GM13976 (cell line): ENCODE measurements around the gene ANKDD1B.

Experiments used
- DNase-seq: peaks from one replicate; pipeline ENCODE4 v3.0.0; 2012; ENCODE audit warnings: low spot score
- CTCF ChIP-seq: IDR thresholded peaks from 2 replicates; pipeline ENCODE4 v1.5.1; 2012; ENCODE audit warnings: borderline replicate concordance, mild to moderate bottlenecking; ENCODE audit not compliant: insufficient read depth; ENCODE audit errors: extremely low read depth, missing control alignments, control extremely low read depth
- in situ Hi-C: fragments of 300-500 bp; cut with MboI; formaldehyde crosslinking; loops from one replicate; pipeline ENCODE4 v1.12.0; 2022; ENCODE audit warnings: low sequenced_read_pairs, mixed read lengths, inconsistent platforms; ENCODE audit not compliant: unreplicated experiment

Gene ANKDD1B

GRCh38 chr5:75671506-75671905, 60.3 kb downstream of the ANKDD1B start:
- in situ Hi-C loops: no loop called here
- no peak for TF ChIP-seq CTCF
- no peak for DNase-seq

- DNase-seq: no peak
- TF ChIP-seq CTCF: no peak
- in situ Hi-C loops: no loop called here
Observed at GRCh38 chr5:75672616-75673015, 61.4 kb downstream of the ANKDD1B start.

- no peak for DNase-seq
- in situ Hi-C loops: no loop called here
- no peak for TF ChIP-seq CTCF
Observed at GRCh38 chr5:75675783-75676182, 64.5 kb downstream of the ANKDD1B start.

GRCh38 chr5:75677607-75678006, 66.4 kb downstream of the ANKDD1B start:
- no peak for DNase-seq
- in situ Hi-C loops: no loop called here
- no peak for TF ChIP-seq CTCF

- TF ChIP-seq CTCF: no peak
- DNase-seq: no peak
- in situ Hi-C loops: no loop called here
Observed at GRCh38 chr5:75678155-75678554, 66.9 kb downstream of the ANKDD1B start.

- peak; percentile 41 for DNase-seq
- TF ChIP-seq CTCF: peak; percentile 58
Observed at GRCh38 chr5:75681125-75681830, 70.0 kb downstream of the ANKDD1B start.

GRCh38 chr5:75685141-75685540, 73.9 kb downstream of the ANKDD1B start:
- in situ Hi-C loops: loop anchor here (5.0 kb wide), 1 partner anchor 453 kb away; no protein-coding TSS in a partner anchor
- TF ChIP-seq CTCF: no peak
- DNase-seq: no peak

More at GRCh38 chr5:75681125-75681830, 70.0 kb downstream of the ANKDD1B start:
- in situ Hi-C loops: no loop called here
